ENCODE data around the gene IL34. TPM values are rescaled to one million over a fixed set of nuclear protein-coding genes. Genes with fewer than 3 reads are reported as not detected.
"Not testable (repeated sequence)": the region's sequence is repeated elsewhere in the genome, so short reads cannot be mapped to it uniquely, and the experiment has no call there.

The IL34 gene
- total RNA-seq = 2.4 TPM
- long read RNA-seq, partial matches to known transcripts = 0 of 6 reads
- long read RNA-seq, other reads (novel, unspliced or antisense) = 4 of 6 reads

DNA sequence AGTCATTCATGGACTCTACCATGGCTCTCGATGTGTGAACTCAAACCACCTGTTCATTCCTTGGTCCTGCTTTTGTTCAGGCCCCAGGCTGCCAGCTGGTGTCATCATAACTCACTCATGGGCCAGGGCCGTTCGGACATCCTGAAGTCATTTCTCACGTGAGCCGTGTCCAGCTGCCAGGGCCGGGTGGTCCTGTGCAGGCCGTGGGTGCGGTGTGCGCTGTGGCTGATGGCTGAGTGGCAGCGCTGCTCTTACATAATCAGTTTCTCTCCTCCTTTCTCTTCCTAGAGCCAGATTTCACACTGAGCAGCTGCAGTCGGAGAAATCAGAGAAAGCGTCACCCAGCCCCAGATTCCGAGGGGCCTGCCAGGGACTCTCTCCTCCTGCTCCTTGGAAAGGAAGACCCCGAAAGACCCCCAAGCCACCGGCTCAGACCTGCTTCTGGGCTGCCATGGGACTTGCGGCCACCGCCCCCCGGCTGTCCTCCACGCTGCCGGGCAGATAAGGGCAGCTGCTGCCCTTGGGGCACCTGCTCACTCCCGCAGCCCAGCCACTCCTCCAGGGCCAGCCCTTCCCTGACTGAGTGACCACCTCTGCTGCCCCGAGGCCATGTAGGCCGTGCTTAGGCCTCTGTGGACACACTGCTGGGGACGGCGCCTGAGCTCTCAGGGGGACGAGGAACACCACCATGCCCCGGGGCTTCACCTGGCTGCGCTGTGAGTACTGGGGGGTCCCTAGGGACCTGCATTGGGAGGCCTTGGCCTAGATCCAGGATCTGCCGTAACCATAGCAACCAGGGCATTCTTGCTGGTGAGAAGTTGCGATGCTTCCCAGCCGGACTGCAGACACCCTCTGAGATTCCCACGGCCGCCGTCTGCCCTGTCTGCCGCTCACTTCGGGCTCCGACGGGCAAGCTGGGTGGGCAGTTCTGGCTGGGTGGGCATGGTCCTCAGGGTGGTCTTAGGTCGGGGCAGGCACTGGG lies at the start of gene IL34:
Gene IL34, plus strand, starts transcription at position 300 of the 982 bp plus-strand sequence. Its CDS starts 389 bp downstream, at position 689.
- DNase-seq (ENCODE audit: low spot score) = peak; percentile 81

DNA sequence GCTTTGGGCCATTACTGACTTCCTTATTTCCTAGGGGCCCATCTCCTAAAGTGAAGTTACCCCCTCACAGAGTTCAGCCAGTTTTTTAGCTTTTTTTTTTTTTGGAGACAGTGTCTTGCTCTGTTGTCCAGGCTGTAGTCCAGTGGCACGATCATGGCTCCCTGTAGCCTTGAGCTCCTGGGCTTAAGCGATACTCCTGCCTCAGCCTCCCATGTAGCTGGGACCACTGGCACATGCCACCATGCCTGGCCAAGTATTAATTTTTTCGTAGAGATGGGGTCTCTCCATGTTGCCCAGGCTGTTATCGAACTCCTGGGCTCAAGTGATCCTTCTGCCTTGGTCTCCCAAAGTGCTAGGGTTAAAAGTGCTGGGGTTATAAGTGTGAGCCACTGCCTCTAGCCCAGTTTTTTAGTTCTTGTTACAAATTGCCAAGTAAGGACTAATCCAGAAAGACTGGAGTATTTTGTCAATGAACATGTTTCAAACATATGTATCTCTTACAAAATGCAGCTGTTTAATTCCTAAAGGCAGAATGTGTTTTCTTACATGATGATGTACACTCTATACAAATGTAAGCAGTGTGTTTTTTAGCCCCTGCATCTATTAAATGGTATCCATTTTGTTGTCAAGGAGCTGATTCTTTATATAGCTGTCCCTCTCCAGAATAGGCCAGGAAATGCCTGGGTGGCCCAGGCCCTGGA lies 49.1 kb upstream of the IL34 start:
- DNase-seq (ENCODE audit: low spot score) = no peak

DNA sequence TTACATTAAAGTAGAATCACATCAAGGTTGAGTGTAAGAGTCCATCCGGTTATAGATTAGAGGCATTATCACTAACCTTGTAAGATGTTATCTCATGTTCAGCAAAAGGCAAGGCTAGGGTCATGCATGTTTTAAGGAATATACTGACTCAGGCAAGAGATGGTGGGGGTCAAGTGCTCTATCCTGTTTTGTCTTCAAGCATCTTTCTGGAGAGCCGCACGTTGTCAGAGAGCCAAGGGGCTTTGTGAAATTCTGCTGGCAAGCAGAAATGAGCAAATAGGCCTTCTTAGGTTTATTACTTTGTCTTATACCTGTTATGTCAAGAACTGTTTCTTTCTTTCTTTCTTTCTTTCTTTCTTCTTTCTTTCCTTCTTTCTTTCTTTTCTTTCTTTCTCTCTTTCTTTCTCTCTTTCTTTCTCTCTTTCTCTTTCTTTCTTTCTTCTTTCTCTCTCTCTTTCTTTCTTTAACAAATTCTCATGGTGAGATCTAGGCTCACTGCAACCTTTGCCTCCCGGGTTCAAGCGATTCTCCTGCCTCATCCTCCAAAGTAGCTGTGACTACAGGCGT lies 47.3 kb upstream of the IL34 start:
- DNase-seq (ENCODE audit: low spot score) = no peak

DNA sequence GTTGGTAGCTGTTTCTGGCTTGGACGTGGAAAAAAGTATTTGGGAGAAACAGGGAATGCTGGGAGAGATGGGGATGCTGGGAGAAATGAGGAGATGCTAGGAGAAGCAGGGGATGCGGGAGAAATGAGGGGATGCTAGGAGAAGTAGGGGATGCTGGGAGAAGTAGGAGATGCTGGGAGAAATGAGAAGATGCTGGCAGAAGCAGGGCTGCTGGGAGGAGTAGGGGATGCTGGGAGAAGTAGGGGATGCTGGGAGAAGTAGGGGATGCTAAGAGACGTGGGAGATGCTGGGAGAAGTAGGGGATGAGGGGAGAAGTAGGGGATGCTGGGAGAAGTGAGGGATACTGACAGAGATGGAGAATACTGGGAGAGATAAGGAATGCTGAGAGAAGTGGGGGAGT lies 45.6 kb upstream of the IL34 start:
- DNase-seq (ENCODE audit: low spot score) = no peak

DNA sequence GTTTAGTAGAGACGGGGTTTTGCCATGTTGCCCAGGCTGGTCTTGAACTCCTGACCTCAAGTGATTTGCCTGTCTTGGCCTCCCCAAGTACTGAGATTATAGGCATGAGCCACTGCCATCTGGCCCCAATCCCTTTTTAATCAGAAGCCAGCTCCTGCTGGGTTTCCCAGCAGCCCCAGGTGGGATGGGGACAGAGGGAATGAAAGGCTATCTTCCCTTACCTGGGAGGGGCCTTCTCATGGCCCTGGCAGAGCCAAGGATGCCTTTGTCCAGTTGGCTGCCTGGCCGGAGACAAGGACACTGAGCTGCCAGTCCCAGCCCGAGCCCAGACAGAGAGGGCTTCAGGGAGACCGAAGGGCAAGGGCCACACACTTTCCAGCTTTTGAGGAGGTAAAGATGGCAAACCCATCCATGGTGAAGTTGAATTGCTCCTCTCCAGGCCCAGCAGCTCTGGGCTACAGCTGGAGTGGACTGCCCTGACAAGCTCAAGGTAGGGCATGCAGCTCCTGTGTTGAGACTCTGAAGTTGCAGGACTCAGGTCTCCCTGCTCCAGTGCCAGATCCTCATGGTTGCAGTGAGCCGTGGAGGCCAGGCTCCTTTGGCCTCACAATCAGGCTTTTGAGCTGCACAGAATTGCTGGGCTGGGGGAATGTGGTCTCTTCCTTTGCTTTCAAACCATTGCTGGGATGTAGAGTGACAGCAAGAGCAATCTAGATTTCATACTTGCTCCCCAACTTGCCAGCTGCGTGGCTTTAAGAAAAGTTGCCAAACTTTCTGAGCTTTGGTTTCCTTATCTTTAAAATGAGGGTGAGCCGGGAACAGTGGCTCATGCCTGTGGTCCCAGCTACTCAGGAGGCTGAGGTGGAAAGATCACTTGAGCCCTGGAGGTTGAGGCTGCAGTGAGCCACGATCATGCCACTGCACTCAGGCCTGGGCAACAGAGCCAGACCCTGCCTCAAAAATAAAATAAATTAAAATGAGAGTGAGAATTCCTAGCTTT lies 44.5 kb upstream of the IL34 start:
- no peak for DNase-seq (ENCODE audit: low spot score)

DNA sequence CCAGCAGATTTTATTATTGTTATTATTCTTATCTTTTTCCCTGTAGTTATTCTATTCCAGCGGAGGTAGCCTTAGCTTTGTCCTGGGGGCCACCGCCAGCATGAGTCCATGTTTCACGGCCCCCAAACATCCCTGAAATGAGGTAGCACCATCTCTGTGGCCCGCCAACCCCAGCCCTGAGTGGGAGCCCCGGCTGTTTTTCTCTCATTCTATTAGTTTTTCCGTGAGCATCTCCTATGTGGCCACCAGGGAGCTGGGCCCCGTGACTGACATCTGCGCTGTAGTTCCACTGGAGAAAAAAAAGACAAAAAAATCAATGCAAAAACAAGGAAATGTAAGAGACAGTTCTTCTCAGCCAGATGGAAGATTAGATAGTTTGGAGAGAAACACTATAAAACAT lies 43.5 kb upstream of the IL34 start:
- DNase-seq (ENCODE audit: low spot score) = no peak

DNA sequence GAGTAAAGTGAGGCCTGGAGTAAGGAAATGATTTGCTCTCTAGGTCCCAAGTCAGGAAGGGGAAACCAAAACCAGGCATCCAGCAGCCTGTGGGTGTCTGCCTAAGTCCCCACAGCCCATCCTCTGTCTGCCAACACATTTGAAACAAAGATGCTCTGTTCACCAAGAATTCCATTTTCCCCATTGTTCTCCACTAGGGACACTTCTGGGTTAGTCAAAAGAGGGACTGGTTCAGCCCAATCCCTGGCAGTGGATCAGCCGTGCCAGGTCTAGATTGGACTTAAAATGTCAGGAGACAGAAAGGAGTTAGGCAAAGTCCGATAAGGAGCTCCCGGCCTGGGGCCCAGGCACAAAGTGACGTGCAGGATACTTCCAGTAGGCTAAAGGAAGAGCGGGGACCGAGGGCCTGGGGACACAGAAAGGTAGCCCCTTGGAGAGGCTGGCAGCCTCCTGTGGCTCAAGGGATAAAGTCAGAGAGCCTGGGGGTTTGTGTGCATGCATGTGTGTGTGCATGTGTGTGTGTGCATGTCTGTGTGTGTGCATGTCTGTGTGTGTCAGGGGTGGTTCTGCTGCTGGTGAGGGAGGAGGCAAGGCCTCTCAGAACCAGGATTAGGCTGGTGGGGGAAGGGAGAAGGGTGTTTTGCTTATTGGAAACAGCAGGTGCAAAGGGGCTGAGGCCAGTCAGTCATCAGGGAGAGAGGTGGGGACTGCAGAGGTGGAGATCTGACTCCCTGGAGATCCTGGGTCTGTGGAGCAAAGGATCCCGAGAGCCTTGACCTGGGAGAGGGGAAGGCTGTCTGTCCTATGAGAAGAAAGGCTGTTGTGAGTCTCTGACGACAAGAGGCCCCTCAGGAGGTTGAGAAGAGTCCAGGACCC lies 41.7 kb upstream of the IL34 start:
- no peak for DNase-seq (ENCODE audit: low spot score)

DNA sequence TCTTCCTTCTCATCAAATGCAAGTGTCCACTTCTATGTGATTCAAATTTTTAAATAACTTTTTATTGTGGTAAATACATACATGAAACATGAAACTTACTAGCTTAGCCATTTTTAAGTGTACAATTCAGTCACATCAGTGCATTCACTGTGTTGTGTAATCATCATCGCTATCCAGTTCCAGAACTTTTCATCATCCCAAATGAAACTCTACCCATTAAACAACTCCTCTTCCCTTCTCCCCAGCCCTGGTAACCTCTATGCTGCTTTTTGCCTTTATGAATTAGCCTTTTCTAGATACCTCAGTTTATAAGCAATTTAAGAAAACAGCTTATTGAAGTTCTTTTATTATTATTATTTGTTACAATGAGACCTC lies 41.1 kb upstream of the IL34 start:
- DNase-seq (ENCODE audit: low spot score) = no peak

DNA sequence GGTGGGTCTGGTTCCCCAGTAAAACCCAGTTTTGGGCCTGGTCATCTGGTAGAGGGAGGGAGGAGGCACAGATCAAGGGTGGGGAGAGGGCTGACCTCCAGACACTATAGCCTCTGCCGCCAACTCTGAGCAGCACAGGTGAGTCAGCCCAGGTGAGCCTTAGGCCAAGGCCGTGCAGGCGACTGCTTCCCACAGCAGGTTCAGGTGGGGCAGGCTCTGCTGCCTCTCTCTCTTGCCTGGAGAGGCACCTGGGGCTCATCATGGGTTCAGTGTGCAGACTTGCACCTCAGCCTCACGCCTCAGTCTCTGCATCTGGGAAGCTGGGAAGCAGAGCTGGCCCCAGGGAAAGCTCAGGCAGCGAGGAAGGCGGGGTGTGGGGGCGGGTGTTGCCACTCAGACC lies 37.8 kb upstream of the IL34 start:
- DNase-seq (ENCODE audit: low spot score) = no peak

DNA sequence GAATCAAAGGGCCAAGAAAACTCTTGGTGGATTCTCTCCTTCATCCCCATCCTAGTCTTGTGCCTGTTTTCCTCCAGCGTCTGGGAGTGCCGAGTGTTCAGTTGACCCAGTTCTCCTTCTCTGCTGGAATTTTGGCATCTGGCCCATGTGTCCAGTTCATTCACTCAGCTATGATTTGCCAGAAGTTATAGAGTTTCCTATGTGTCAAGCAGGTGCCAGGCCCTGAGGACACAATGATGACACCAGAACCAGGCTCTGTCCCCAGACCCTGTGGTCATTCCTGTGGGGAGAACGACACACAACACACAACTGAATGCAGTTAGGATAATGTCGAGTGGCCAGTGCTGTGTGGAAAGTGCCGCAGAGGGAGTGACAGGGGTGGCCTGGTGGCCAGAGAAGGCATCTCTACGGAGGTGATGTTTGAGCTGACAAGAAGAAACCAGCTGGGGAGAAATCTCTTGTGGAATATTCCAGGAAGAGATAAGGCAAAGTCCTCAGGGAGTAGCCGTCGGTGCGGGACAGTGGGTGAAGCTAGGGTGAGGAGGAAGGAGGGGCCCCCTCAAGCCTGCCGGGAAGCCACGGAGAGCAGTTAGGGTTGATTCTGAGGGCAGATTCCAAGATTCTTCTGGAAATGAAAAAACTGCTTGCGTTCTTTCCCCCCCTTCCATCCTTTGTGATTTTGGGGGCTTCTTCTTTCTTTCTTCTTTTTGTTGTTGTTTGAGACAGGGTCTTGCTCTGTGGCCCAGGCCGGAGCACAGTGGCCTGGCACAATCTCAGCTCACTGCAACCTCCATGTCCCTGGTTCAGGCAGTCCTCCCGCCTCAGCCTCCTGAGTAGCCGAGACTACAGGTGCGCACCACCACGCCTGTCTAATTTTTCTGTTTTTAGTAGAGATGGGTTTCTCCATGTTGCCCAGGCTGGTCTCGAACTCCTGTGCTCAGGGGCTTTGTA lies 35.8 kb upstream of the IL34 start:
- no peak for DNase-seq (ENCODE audit: low spot score)

DNA sequence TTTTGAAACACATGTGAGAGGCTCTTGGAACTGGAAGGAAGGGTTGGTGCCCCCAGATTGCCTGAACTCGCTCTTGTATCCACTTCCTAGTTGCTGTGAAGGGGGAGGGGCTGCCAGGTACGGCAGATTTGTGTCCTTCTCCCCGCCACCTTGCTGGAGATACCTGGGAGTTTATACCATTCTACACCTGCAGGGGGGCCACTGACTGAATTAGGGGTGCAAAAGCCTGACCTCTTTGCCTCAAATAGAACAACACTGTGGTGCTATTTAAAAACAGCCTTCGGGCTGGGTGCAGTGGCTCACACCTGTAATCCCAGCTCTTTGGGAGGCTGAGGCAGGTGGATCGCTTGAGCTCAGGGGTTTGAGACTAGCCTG lies 35.1 kb upstream of the IL34 start:
- no peak for DNase-seq (ENCODE audit: low spot score)

DNA sequence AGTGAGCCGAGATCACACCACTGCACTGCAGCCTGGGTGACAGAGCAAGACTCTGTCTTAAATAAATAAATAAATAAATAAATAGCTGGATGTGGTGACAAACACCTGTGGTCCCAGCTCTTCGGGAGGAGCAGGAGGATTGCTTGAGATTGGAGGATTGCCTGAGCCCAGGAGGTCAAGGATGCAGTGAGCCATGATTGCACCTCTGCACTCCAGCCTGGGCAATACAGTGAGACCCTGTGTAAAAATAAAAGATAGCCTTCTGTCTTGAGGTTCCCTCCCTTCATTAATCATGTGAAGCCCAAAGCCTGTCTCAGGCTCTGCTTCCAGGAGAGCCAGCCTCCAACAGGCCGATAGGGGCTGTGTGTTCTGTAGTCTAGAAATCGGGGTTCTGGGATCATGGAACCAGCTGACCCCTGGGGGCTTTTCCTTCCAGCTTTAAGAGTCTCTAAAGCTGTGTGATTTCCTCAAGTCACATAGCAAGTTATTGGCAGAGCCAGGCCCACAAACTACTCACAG lies 34.5 kb upstream of the IL34 start:
- no peak for DNase-seq (ENCODE audit: low spot score)

DNA sequence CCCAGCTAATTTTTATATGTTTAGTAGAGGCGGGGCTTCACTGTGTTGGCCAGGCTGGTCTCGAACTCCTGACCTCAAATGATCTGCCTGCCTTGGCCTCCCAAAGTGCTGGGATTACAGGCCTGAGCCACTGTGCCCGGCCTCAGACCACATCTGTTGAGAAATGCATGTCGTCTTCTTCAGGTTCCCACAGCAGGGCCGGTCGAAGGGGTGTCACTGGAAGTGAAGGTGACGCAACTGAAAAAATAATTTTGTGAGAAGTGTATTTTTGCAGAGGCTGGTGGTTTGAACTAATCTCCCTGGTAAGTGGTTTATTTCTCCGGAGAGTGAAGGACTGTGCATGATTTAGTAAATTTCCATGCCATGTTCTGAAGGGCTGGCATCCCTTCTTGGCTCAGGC lies 33.4 kb upstream of the IL34 start:
- DNase-seq (ENCODE audit: low spot score) = no peak

DNA sequence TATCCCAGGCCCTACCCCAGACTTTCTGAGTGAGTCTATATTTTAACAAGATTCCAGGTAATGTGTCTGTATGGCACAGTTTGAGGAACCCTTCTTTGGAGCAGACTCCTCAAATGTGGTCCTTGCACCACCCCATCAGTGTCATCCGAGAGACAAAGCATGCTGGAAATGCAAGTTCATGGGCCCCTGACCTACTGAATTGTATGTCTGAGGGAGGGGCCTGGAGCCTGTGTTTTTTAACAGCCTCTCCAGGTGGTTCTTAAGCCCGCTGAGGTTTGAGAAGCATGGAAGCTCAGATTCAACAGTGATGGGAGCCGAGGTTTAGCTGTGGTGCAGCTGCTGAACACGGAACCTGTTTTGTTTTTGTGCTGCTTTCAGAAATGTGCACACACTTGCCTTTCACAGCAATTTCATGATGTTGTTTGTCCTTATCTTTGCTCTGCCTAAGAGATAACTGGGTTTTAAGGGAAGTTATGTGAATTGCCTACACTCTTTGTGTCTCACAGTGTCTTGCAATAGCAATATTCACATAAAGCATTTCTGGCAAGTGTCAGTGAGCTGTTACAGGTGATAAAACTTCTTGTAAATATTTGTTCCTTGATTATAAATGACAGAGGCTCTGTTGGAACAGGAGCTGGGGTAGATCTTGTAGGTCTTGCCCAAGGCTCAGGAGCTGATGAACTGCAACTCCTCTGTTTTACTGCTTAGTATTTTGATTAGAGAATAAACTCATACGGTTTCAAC lies 32.0 kb upstream of the IL34 start:
- DNase-seq (ENCODE audit: low spot score) = no peak

DNA sequence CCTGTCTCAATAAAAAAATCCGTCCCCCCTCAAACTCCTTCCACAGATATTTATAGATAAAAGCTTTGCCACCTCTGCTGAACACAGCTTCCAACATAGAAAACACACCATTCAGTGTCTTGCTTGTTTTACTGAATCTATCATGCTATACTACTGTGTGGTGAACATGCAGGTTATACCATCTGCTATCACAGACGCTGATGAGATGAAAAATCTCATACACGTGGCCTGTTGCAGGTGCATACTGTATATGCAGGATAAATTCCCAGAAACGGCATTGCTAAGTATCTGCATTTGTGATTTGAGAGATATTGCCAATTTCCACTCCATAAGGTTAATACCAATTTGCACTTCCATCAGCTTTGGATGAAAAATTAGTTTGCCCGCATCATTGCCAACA lies 30.4 kb upstream of the IL34 start:
- DNase-seq (ENCODE audit: low spot score) = no peak

DNA sequence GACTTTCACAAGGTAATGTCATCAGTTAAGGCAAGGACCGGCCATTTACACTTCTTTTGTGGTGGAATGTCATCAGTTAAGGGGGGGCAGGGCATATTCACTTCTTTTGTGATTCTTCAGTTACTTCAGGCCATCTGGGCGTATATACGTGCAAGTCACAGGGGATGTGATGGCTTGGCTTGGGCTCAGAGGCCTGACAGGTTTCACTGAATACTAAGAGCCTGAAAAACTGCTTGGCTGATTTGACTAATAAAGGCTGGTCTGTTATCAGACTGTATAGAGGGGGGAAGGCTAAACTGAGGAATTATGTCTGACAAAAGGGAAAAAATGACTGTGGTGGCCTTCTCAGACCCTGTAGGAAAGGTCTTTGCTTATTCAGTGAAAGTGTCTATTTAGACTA lies 24.5 kb upstream of the IL34 start:
- DNase-seq (ENCODE audit: low spot score) = not testable (repeated sequence)

DNA sequence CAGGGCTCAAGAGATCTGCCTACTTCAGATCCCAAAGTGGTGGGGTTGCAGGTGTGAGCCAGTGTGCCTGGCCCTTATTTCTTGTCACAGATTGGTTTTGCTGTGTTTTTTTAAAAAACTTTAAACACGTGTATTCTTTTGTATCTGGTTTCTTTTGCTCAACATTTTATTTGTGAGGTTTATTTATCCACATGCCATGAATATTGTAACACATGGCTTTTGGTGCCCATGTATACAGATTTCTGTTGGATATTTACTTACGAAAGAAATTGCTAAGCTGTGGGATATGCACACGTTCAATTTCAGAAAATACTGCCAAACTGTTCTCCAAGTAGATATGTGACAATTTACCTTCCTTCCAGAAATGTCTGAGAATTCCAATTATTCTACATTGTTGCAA lies 18.7 kb upstream of the IL34 start:
- DNase-seq (ENCODE audit: low spot score) = no peak

Data from mesenteric fat pad (tissue), 1 donor.